Omental fat pad (tissue), 4 donors: ENCODE data around the gene GLIPR1L1. TPM values are rescaled to one million over a fixed set of nuclear protein-coding genes. Genes with fewer than 3 reads are reported as not detected.

ENCODE experiments used
- ATAC-seq: fragments of 150-250 bp; one replicate; pipeline ENCODE4 v1.9.1; 2016; ENCODE audit warnings: mild to moderate bottlenecking, moderate library complexity; ENCODE audit not compliant: low FRiP score
- DNase-seq: peaks from one replicate; pipeline ENCODE4 v3.0.0-alpha.2; 2019; ENCODE audit warnings: low spot score
- total RNA-seq, 4 donors: library from RNA; depleted of rRNA; stranded (reverse); fragments of >200 nt; gene quantifications; one replicate each; pipeline ENCODE4 v1.1.0, GENCODE V29; 2016
- TF ChIP-seq, protein P1 (sequence below), 3 donors: fragments of 450-650 bp; IDR thresholded peaks; one replicate each; pipeline ENCODE4 v1.5.1; 2016 to 2017; ENCODE audit warnings: antibody characterized with exemption in 3 of 3, mild to moderate bottlenecking in 3 of 3, moderate library complexity in 2 of 3

Gene GLIPR1L1
- total RNA-seq, 4 donors from 2014 or later, result not detected

DNA sequence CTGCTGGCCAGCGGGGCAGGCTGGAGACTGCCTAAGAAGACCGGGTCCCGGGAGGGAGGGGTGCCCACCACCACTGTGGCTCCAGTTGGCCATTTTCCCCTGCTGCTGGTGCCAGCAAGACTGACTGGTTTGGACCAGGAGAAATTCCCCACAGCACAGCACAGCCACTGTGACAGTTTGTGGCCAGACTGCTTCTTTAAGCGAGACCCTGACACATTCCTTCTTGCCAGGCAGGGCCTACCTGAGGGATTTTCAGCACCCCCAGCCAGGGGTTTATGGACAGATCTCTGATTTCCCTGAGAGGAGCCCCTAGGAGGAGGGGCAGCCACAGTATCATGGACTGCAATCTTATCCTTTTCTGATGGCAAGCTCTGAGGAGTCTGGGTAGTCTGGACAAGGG, 15.5 kb downstream of the GLIPR1L1 start:
- TF ChIP-seq, protein P1, sequence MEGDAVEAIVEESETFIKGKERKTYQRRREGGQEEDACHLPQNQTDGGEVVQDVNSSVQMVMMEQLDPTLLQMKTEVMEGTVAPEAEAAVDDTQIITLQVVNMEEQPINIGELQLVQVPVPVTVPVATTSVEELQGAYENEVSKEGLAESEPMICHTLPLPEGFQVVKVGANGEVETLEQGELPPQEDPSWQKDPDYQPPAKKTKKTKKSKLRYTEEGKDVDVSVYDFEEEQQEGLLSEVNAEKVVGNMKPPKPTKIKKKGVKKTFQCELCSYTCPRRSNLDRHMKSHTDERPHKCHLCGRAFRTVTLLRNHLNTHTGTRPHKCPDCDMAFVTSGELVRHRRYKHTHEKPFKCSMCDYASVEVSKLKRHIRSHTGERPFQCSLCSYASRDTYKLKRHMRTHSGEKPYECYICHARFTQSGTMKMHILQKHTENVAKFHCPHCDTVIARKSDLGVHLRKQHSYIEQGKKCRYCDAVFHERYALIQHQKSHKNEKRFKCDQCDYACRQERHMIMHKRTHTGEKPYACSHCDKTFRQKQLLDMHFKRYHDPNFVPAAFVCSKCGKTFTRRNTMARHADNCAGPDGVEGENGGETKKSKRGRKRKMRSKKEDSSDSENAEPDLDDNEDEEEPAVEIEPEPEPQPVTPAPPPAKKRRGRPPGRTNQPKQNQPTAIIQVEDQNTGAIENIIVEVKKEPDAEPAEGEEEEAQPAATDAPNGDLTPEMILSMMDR (IDR thresholded peaks at IDR 0.05), result no peak
- DNase-seq (no peak), ATAC-seq (no peak)

DNA sequence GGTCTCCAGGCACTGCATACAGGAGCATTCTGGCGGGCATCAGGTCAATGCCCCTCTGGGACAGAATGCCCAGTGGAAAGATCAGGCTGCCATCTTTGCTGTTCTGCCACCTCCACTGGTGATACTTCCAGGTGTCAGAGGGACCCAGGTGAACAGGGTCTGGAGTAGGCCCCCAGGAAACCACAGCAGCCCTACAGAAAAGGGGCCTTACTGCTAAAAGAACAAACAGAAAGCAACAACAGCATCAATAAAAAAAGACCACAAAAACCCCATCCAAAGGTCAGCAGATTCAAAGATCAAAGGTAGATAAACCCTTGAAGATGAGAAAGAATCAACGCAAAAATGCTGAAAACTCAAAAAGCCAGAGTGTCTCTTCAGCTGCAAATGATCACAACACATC, 15.9 kb downstream of the GLIPR1L1 start:
- DNase-seq, result no peak
- TF ChIP-seq, protein P1 (IDR thresholded peaks at IDR 0.05), result no peak
- ATAC-seq, result no peak

DNA sequence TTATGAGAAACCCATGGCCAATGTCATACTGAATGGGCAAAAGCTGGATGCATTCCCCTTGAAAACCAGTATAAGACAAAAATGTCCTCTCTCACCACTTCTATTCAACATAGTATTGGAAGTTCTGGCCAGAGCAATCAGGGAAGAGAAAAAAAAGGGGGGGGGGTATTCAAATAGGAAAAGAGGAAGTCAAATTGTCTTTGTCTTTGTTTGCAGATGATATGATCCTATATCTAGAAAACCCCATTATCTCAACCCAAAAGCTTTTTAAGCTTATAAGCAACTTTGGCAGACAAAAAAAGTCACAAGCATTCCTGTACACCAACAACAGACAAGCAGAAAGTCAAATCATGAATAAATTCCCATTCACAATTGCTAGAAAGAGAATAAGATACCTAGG, 19.5 kb downstream of the GLIPR1L1 start:
- ATAC-seq (no peak), DNase-seq (no peak)
- TF ChIP-seq, protein P1 (IDR thresholded peaks at IDR 0.05), result no peak

DNA sequence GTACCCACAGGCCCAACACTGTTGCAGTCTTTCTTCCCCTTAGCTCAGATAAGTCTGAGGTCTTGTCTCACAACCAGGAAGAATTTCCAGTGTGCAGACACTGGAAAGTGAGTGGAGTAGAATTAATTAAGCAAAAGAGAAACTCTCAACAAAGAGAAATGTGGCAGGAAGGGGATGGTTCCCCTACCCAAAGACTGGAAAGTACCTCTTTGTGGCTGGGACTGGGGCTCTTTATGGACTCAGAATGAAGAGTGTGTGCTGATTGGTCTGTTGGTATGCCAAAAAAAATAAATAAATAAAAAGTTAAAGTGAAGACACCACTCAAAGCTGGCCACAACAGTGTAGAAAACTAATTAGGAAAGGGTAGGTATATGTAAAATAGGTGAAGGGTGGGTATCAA, 26.4 kb downstream of the GLIPR1L1 start:
- TF ChIP-seq, protein P1 (IDR thresholded peaks at IDR 0.05), result no peak
- no peak for DNase-seq
- no peak for ATAC-seq

DNA sequence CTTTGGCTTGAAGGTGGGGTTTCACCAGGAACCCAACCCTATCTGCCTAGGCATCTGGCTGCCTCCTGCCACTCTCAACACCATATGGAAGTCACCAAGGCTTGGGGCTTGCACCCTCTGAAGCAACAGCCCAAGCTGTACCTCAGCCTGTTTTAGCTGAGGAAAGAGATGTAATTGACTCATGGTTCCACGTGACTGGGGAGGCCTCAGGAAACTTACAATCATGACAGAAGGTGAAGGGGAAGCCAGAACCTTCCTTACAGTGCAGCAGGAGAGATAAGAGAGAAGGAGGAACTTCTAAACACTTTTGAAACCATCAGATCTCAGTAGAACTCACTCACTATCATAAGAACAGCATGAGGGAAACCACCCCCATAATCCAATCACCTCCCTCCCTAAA, 26.9 kb downstream of the GLIPR1L1 start:
- TF ChIP-seq, protein P1 (IDR thresholded peaks at IDR 0.05), result no peak
- DNase-seq (no peak), ATAC-seq (no peak)

DNA sequence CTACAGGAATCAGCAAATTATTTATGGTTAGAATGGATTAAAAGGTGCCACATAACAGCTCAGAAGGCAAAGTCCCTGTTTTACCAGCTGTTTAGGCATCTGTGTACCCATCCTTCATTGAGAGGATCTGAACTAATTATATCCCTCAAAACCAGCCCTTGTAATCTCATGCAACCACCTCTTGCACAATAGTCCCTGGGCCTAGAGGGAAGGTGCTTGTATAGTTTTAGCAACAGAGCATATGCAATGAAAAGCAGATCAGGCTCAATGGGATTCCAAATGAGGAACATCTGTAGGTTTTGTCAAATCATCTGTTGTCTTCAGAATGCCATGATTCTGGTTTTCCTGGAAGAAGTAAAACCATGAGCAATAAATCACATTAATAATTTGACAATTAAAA, 30.4 kb downstream of the GLIPR1L1 start:
- ATAC-seq (no peak), DNase-seq (no peak)
- TF ChIP-seq, protein P1 (IDR thresholded peaks at IDR 0.05), result no peak

DNA sequence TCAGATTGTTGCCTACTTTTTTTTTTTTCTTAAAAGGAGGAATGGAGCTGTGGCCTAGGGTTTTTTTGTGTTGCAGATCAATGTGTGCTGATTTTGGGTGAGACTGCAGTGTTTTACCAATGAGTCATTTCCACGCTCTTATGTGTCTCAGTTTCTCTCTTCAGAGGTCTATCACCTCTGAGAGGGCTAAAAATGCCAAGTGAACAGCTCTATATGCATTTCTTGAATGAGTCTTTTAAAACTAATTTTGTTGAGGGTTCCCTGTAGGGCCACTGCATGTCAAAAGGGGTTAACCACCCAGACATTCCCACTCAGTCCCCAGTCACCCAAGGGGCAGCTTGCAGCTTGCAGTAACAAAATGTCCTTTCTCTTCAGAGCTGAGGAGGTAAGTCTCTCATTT, 32.2 kb downstream of the GLIPR1L1 start:
- ATAC-seq (no peak), DNase-seq (no peak)
- TF ChIP-seq, protein P1 (IDR thresholded peaks at IDR 0.05), result no peak
